OCI-LY1 (cell line): ENCODE results near the gene GPHA2.

Experiments used
- H2AFZ ChIP-seq: fragments of 200-600 bp; sonication (generic), shearing (Covaris generic); 2 replicates; pipeline ENCODE4 v1.6.0; 2014; ENCODE audit warnings: antibody characterized with exemption, mild to moderate bottlenecking, low read length
- H3F3A ChIP-seq: fragments of 200-600 bp; sonication (generic), shearing (Covaris generic); 2 replicates; pipeline ENCODE4 v1.6.0; 2014; ENCODE audit warnings: mild to moderate bottlenecking, antibody characterized with exemption, low read length, moderate library complexity; ENCODE audit not compliant: insufficient read depth
- H3K27ac ChIP-seq: fragments of 200-600 bp; sonication (generic); 2 replicates; pipeline ENCODE4 v1.5.1; 2014; ENCODE audit warnings: low read length, mixed run types, mild to moderate bottlenecking, low read depth; ENCODE audit not compliant: poor library complexity, severe bottlenecking
- H3K27me3 ChIP-seq: fragments of 200-600 bp; sonication (generic); 2 replicates; pipeline ENCODE4 v1.6.0; 2014; ENCODE audit warnings: antibody characterized with exemption, mild to moderate bottlenecking, low read length, moderate library complexity; ENCODE audit not compliant: insufficient read depth
- H3K36me3 ChIP-seq: fragments of 200-600 bp; sonication (generic); 2 replicates; pipeline ENCODE4 v1.6.1; 2014; ENCODE audit warnings: mild to moderate bottlenecking, antibody characterized with exemption, low read length, moderate library complexity, mixed read lengths; ENCODE audit not compliant: insufficient read depth
- H3K4me1 ChIP-seq: fragments of 200-600 bp; sonication (generic); 2 replicates; pipeline ENCODE4 v1.5.1; 2014; ENCODE audit warnings: mild to moderate bottlenecking, low read length, moderate library complexity; ENCODE audit not compliant: insufficient read depth, severe bottlenecking
- H3K4me2 ChIP-seq: fragments of 200-600 bp; sonication (generic), shearing (Covaris generic); 2 replicates; pipeline ENCODE4 v1.6.1; 2014; ENCODE audit warnings: low read length
- H3K4me3 ChIP-seq: fragments of 200-600 bp; sonication (generic); 2 replicates; pipeline ENCODE4 v1.5.1; 2014; ENCODE audit warnings: low read length, low read depth, mild to moderate bottlenecking, mixed read lengths; ENCODE audit not compliant: poor library complexity, severe bottlenecking
- H3K79me2 ChIP-seq: fragments of 200-600 bp; shearing (Covaris generic); 2 replicates; pipeline ENCODE4 v1.6.1; 2016; ENCODE audit warnings: mixed run types, low read length, mixed read lengths; ENCODE audit not compliant: insufficient read depth
- H3K9ac ChIP-seq: fragments of 200-600 bp; sonication (generic), shearing (Covaris generic); 2 replicates; pipeline ENCODE4 v1.6.1; 2014; ENCODE audit warnings: mild to moderate bottlenecking, low read length, mixed read lengths
- H3K9me2 ChIP-seq: fragments of 200-600 bp; sonication (generic), shearing (Covaris generic); 2 replicates; pipeline ENCODE4 v1.6.1; 2014; ENCODE audit warnings: low read depth, mild to moderate bottlenecking, low read length, mixed read lengths
- H3K9me3 ChIP-seq: fragments of 200-600 bp; shearing (Covaris generic); 2 replicates; pipeline ENCODE4 v1.6.1; 2014; ENCODE audit warnings: low read length, mixed read lengths
- H4K20me1 ChIP-seq: fragments of 200-600 bp; sonication (generic), shearing (Covaris generic); 2 replicates; pipeline ENCODE4 v1.6.0; 2016; ENCODE audit warnings: mild to moderate bottlenecking, low read length; ENCODE audit not compliant: insufficient read depth
- CTCF ChIP-seq: fragments of 200-600 bp; sonication (generic), shearing (Covaris generic); IDR thresholded peaks from 2 replicates; pipeline ENCODE4 v1.5.1; 2017; ENCODE audit warnings: mild to moderate bottlenecking, antibody characterized with exemption, low read length, moderate library complexity, mixed read lengths
- EZH2 ChIP-seq: fragments of 200-600 bp; sonication (generic), shearing (Covaris generic); IDR thresholded peaks from 2 replicates; pipeline ENCODE4 v1.8.0; 2017; ENCODE audit warnings: borderline replicate concordance, mixed run types, mild to moderate bottlenecking, antibody characterized with exemption, low read length, moderate library complexity, mixed read lengths

Gene GPHA2

GRCh38 chr11:64920124-64920523 lies 15.6 kb downstream of the GPHA2 start:
- Histone ChIP-seq H3K27me3 (no peaks in the 10 kb centered on the region), H2AFZ (no peak overlapping the region), H3K4me1 (peaks cover 50% of the 10 kb centered on the region), H3K9me3 (no peaks in the 10 kb centered on the region), H3K4me2 (no peak overlapping the region), H3K9ac (no peak overlapping the region), H3K9me2 (no peaks in the 10 kb centered on the region), H3K4me3 (no peak overlapping the region), H4K20me1 (no peaks in the 10 kb centered on the region), H3F3A (no peaks in the 10 kb centered on the region), H3K27ac (no peak overlapping the region), H3K79me2 (no peaks in the 10 kb centered on the region), H3K36me3 (no peaks in the 10 kb centered on the region)
- TF ChIP-seq CTCF (no peak), EZH2 (no peak)

GRCh38 chr11:64919627-64920026 lies 16.1 kb downstream of the GPHA2 start:
- Histone ChIP-seq H3K4me1 (peaks cover 49% of the 10 kb centered on the region), H3K36me3 (no peaks in the 10 kb centered on the region), H3K9me3 (no peaks in the 10 kb centered on the region), H3K27ac (no peak overlapping the region), H4K20me1 (no peaks in the 10 kb centered on the region), H3K9ac (no peak overlapping the region), H3K79me2 (no peaks in the 10 kb centered on the region), H3K9me2 (no peaks in the 10 kb centered on the region), H3K4me2 (no peak overlapping the region), H3K27me3 (no peaks in the 10 kb centered on the region), H2AFZ (no peak overlapping the region), H3K4me3 (no peak overlapping the region), H3F3A (no peaks in the 10 kb centered on the region)
- TF ChIP-seq CTCF (no peak), EZH2 (no peak)

GRCh38 chr11:64918017-64918416 lies 17.7 kb downstream of the GPHA2 start:
- no peaks in the 10 kb centered on the region for H3F3A ChIP-seq
- no peaks in the 10 kb centered on the region for H4K20me1 ChIP-seq
- peaks cover 3% of the 10 kb centered on the region; the same call in 1 of the 2 replicates for H3K36me3 ChIP-seq
- H3K27ac ChIP-seq = peak overlapping the region; percentile 56
- peak overlapping the region; percentile 83 for H3K4me2 ChIP-seq
- H3K27me3 ChIP-seq = no peaks in the 10 kb centered on the region
- no peaks in the 10 kb centered on the region for H3K9me3 ChIP-seq
- peak overlapping the region; percentile 29; the same call in 1 of the 2 replicates for H2AFZ ChIP-seq
- no peaks in the 10 kb centered on the region for H3K79me2 ChIP-seq
- TF ChIP-seq EZH2 (no peak), CTCF (peak; percentile 60; the same call in 1 of the 2 replicates)
- peak overlapping the region; percentile 68 for H3K9ac ChIP-seq
- peaks cover 38% of the 10 kb centered on the region for H3K4me1 ChIP-seq
- H3K4me3 ChIP-seq = peak overlapping the region; percentile 59
- no peaks in the 10 kb centered on the region for H3K9me2 ChIP-seq
